ENCODE measurements around the gene SMAP1. TPM values are rescaled to one million over a fixed set of nuclear protein-coding genes. Genes with fewer than 3 reads are reported as not detected.

SMAP1 gene
- total RNA-seq, 6 experiments from 2014 or later, result 11.4 to 24.4 (median 21.5) TPM

GRCh38 chr6:70841112-70841511, 173.4 kb downstream of the SMAP1 start:
- Mint-ChIP-seq H3K27me3 (ENCODE audit: insufficient read depth) (peaks cover under 1% of the 10 kb centered on the region), H3K27ac (no peak overlapping the region), H3K4me3 (no peak overlapping the region), H3K36me3 (ENCODE audit: low read depth) (no peaks in the 10 kb centered on the region), H3K4me1 (ENCODE audit: low read depth) (no peaks in the 10 kb centered on the region), H3K9me3 (no peaks in the 10 kb centered on the region)
- no peak for DNase-seq
- TF ChIP-seq CTCF (IDR thresholded peaks at IDR 0.05), result no peak

- no peak for TF ChIP-seq CTCF (IDR thresholded peaks at IDR 0.05)
- Mint-ChIP-seq H3K4me1 (ENCODE audit: low read depth) (no peaks in the 10 kb centered on the region), H3K36me3 (ENCODE audit: low read depth) (no peaks in the 10 kb centered on the region), H3K9me3 (no peaks in the 10 kb centered on the region), H3K27ac (no peak overlapping the region), H3K27me3 (ENCODE audit: insufficient read depth) (no peaks in the 10 kb centered on the region; the same call in 1 of the 2 replicates), H3K4me3 (no peak overlapping the region)
- no peak for DNase-seq
Observed at GRCh38 chr6:70842541-70842940, 174.9 kb downstream of the SMAP1 start.

GRCh38 chr6:70843328-70843918, 175.7 kb downstream of the SMAP1 start:
- H3K27me3 Mint-ChIP-seq (ENCODE audit: insufficient read depth), result no peaks in the 10 kb centered on the region; the same call in 1 of the 2 replicates
- no peak overlapping the region for H3K4me3 Mint-ChIP-seq
- peaks cover under 1% of the 10 kb centered on the region; the same call in 1 of the 2 replicates for H3K4me1 Mint-ChIP-seq (ENCODE audit: low read depth)
- no peak overlapping the region for H3K27ac Mint-ChIP-seq
- DNase-seq, result no peak
- no peaks in the 10 kb centered on the region for H3K36me3 Mint-ChIP-seq (ENCODE audit: low read depth)
- H3K9me3 Mint-ChIP-seq, result no peaks in the 10 kb centered on the region
- TF ChIP-seq CTCF (IDR thresholded peaks at IDR 0.05), result no peak

GRCh38 chr6:70844301-70844700, 176.6 kb downstream of the SMAP1 start:
- Mint-ChIP-seq H3K36me3 (ENCODE audit: low read depth) (no peaks in the 10 kb centered on the region), H3K4me1 (ENCODE audit: low read depth) (peaks cover 8% of the 10 kb centered on the region; the same call in 1 of the 2 replicates), H3K4me3 (no peak overlapping the region), H3K9me3 (no peaks in the 10 kb centered on the region), H3K27me3 (ENCODE audit: insufficient read depth) (no peaks in the 10 kb centered on the region; the same call in 1 of the 2 replicates), H3K27ac (no peak overlapping the region)
- no peak for TF ChIP-seq CTCF (IDR thresholded peaks at IDR 0.05)
- no peak for DNase-seq

- no peak for TF ChIP-seq CTCF (IDR thresholded peaks at IDR 0.05)
Observed at GRCh38 chr6:70846207-70846835, 178.6 kb downstream of the SMAP1 start.

More at GRCh38 chr6:70846207-70846835, 178.6 kb downstream of the SMAP1 start:
- no peak for DNase-seq
- no peak overlapping the region for H3K27ac Mint-ChIP-seq
- H3K36me3 Mint-ChIP-seq (ENCODE audit: low read depth), result no peaks in the 10 kb centered on the region
- H3K4me1 Mint-ChIP-seq (ENCODE audit: low read depth), result peaks cover 12% of the 10 kb centered on the region; the same call in 1 of the 2 replicates
- H3K4me3 Mint-ChIP-seq, result no peak overlapping the region
- no peaks in the 10 kb centered on the region for H3K9me3 Mint-ChIP-seq
- no peaks in the 10 kb centered on the region for H3K27me3 Mint-ChIP-seq (ENCODE audit: insufficient read depth)
